ENCODE results near the gene FBXL16. TPM values are rescaled to one million over a fixed set of nuclear protein-coding genes. Genes with fewer than 3 reads are reported as not detected.

Gene FBXL16
- polyA plus RNA-seq, 12 donors: 0.24 to 1.2 (median 0.52) TPM; not detected in 2

DNA sequence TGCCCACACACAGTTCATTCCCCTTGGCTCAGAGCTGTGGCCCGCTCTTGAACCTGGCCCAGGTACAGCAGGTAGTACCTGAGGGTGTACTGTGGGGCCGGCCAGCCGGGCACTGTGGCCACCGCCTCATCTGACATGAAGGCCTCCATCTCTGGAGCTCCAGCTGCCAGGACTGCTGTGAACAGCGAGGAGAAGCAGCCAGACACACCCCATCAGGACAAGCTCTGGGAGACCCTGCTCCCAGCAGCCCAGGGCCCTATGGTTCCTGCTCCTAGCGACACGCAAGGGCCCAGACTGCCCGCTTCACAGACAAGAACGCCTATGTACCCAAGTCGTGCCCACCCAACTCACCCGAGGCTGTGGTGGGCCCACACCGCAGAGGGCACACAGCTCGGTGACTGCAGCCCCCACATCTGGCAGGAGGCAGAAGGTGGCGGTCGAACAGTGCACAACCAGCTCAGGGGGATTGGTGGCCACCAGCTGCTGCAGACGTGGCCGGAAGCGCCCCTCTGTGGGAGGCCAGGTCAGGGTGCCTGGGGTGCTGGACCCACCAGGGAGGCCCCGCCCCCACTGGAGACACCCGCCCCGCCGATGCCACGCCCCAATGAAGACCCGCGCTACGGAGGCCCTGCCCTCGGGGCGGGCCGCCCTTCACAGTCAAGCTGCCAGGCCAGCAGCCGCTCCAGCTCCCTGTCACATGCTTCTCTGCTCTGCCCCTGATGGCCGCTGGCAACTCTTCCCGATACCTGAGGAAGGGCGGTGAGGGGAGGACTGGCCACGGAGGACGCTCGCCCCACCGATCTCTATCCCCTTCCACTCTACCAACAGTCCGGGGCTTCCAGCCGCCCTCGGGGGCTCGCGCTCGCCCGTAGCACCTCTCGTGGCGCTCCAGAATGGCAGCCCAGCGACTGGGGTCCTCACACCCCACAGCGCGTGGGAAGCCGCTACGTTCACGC, 26.5 kb downstream of the FBXL16 start:
- peak; percentile 60 for DNase-seq

DNA sequence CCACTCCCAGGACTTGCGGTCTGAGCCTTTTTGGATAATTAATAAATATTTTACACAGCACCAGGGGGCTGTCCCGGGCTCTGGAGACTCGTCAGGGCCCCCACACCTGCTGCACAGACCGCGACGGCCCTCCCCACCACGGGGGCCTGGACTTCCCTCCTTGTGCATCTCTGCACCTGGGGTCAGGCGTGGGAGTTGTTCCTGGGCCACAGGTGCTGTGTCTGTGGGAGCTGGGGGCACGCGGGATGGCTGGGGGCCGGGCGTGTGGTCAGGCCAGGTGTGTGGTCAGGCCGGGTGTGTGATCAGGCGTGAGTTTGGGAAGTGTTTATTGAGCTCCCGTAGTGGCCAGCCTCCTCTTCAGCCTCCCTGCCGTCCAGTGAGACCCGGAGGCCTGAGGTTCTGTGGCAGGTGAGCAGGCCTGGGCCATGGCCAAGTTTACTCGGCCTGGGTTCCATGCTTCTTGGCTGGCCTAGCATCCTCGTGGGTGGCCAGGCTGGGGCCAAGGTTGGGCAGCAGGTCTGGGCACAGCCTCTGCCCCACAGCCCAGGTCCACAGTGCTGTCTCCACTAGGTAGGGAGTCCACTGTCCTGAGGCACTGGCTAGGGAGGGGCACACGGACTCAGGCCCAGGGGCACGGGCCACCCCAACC, 27.3 kb downstream of the FBXL16 start:
- DNase-seq: no peak

DNA sequence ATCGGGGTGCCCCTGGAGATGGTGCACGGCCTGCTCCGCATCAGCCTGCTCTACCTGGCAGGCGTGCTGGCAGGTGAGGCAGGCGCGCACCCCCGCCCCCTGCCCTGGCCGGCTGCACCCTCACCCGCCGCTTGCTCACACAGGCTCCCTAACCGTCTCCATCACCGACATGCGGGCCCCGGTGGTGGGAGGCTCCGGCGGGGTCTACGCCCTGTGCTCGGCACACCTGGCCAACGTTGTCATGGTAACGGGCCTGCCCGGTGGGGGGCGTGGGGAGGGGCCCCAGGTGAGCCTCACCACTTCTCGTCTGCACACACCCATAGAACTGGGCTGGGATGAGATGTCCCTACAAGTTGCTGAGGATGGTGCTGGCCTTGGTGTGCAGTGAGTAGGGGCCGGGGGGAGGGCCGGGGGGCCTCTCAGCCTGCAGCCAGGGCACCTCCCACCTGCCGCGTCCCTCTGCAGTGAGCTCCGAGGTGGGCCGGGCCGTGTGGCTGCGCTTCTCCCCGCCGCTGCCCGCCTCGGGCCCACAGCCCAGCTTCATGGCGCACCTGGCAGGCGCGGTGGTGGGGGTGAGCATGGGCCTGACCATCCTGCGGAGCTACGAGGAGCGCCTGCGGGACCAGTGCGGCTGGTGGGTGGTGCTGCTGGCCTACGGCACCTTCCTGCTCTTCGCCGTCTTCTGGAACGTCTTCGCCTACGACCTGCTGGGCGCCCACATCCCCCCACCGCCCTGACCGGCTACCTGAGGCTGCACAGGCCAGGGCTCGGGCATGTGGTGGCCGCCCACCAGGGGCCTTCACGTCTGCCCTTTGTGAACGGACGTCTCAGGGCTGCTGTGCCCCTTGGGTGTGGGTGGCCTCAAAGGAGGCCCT, 28.0 kb downstream of the FBXL16 start:
- DNase-seq: no peak

DNA sequence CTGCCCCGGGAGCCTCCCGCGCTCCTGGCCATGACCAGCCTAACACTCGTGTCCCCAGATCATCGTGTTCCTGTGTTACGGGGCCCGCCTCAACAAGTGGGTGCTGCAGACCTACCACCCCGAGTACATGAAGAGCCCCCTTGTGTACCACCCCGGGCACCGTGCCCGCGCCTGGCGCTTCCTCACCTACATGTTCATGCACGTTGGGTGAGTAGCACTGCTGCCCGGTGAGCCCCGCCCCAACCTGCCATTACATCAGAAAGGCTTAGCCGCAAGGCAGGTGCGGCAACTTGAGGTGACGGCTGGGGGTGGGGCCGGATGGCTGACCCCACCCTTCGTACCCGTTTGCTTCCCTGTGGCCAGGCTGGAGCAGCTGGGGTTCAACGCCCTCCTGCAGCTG, 28.7 kb downstream of the FBXL16 start:
- no peak for DNase-seq

DNA sequence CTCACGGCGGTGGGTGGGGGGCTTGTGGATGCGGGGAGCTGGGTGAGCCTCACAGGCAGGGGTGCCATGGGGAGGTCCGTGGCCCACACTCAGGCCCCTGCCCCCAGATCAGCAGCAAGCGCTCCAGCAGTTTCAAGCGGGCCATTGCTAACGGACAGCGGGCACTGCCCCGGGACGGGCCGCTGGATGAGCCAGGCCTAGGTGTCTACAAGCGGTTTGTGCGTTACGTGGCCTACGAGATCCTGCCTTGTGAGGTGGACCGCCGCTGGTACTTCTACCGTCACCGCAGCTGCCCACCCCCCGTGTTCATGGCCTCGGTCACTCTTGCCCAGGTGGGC, 29.1 kb downstream of the FBXL16 start:
- DNase-seq: no peak

DNA sequence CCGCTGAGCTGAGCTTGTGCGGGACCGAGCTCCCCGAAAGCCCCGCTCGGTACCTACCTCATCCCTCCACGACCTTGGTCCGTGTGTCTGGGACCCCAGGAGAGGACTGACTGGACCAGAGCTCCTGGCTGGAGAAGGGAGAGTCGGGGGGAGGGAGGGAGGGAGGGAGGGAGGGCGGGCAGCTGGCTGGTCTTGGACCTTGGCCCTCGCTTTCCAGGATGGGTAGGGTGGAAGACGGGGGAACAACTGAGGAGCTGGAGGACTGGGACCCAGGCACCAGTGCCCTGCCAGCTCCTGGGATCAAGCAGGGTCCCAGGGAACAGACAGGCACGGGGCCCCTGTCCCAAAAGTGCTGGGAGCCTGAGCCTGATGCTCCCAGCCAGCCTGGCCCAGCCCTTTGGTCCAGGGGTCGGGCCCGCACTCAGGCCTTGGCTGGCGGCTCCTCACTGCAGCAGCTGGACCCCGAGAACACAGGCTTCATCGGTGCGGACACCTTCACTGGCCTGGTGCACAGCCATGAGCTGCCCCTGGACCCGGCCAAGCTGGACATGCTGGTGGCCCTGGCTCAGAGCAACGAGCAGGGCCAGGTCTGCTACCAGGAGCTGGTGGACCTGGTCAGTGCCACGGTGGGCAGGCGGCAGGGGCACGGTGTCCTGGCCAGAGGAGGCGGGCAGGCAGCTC, 29.6 kb downstream of the FBXL16 start:
- no peak for DNase-seq

DNA sequence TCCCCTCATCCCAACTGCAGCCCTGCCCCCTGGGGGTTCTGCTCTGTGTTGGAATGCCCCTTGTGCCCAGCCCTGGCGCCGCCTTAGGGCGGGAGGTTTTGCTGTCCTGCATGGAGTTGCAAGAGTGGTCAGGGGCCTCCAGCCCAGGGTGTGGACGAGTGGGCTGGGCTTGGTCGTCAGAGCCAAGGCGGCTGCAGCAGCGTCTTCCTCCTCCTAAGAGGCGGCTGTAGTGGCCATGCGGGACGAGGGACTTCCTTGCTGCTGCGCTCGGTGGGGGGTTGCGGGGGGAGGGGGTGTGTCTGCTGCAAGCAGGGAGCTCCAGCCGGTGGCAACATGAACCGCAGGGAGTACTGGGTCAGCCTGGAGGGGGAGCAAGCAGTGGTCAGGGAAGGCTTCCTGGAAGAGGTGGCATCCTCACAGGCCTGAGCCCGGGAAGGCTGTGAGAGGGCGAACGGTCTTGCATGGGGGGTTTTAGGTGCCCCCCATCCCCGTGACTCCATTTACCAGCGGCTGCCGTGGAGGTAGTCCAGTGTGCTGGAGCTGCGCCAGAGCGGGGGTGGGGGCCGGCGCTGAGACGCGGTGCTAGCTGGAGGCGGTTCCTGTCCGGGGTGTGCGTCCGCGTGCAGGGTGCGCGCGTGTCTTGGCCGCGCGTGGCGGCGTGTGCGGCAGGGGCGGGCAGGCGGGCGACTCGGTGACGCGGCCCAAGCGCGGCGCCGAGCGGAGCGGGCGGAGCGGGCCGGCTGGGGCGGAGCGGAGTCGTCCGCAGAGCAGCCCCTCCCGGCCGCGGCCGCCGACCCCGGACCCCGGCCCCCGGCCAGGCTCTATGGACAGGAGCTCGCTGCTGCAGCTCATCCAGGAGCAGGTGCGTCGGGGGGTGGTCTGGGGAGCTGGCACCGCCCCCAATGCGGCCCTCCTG, 30.4 kb downstream of the FBXL16 start, which contains the start of gene RHBDL1:
TSS of gene RHBDL1 (plus strand) at position 704 of the 916 bp plus-strand sequence. CDS start at position 824, 120 bp downstream.
- no peak for DNase-seq

DNA sequence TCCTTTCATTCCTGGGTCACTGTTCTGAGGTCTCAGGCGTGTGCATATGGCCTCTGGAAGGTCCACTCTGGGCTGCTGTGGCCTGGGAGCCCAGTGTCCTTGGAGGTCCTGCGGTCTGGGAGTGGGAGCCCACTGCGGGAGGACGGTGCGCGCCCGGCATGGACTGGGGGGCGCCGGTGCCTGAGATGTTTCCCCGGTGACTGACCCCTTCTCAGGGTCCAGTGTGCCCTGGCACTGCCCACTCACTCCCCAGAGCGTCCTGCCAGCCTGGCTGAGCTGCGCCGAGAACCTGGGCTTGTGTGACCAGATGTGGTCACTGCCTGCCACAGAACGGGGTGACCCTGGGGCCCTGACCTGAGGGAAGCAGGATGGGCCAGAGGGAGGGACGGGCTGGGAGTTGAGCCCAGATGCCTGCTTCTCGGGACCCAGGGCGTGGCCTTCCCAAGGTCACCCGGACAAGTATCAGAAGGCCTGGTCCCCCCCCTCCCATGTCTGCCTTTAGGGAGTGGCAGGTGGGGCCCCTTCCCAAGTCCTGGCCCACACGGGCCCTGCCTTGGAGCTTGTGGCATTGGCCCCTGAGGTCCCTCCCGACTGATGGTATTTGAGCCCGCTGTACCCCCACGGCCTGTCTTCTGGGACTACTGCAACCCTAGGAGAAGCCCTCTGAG, 31.3 kb downstream of the FBXL16 start:
- no peak for DNase-seq

DNA sequence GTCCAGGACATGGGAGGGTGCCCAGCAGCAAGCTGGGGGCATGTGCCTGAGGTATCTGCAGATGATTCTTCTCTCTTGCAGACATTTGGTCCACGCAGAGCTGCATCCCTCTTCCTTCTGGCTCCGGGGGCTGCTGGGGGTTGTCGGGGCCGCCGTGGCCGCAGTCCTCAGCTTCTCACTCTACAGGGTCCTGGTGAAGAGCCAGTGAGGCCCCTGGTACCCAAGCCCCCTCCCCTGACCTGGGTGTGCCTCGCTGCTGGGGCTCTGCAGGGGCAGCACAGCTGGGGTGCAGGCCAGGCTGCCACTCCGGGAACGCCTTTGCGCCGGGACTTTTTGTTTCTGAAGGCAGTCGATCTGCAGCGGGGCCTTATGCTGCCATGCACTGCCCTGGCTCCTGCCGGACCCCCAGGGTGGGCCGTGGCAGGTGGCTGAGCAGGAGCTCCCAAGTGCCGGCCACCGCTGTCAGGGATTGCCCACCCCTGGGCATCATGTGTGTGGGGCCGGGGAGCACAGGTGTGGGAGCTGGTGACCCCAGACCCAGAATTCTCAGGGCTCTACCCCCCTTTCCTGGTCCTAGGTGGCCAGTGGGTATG, 32.1 kb downstream of the FBXL16 start:
- DNase-seq: no peak

DNA sequence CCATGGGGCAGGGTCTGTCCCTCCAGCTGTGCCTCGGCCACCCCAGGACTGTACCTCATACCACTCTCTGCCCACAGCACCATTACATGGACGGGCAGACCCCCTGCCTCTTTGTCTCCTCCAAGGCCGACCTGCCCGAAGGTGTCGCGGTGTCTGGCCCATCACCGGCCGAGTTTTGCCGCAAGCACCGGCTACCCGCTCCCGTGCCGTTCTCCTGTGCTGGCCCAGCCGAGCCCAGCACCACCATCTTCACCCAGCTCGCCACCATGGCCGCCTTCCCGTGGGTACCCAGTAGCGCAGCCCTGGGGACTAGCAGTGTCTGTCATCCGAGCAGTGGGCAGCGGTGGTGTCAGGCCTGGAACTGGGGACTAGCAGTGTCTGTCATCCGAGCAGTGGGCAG, 32.8 kb downstream of the FBXL16 start:
- DNase-seq: no peak

DNA sequence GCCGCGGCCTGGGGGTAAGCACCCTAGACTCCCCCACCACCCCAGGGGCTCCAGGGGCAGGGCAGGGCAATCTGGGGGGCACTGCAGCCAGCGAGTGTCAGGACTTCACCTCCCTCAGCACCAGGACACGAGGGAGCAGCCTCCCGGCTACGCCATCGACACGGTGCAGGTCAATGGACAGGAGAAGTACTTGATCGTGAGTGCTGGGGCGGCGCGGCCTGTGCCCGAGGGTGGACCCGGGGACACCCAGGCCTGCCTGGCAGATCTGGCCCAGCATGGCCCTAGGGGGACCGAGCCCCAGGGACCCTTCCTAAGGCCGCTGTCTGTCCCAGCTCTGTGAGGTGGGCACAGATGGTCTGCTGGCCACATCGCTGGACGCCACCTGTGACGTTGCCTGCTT, 33.2 kb downstream of the FBXL16 start:
- no peak for DNase-seq

DNA sequence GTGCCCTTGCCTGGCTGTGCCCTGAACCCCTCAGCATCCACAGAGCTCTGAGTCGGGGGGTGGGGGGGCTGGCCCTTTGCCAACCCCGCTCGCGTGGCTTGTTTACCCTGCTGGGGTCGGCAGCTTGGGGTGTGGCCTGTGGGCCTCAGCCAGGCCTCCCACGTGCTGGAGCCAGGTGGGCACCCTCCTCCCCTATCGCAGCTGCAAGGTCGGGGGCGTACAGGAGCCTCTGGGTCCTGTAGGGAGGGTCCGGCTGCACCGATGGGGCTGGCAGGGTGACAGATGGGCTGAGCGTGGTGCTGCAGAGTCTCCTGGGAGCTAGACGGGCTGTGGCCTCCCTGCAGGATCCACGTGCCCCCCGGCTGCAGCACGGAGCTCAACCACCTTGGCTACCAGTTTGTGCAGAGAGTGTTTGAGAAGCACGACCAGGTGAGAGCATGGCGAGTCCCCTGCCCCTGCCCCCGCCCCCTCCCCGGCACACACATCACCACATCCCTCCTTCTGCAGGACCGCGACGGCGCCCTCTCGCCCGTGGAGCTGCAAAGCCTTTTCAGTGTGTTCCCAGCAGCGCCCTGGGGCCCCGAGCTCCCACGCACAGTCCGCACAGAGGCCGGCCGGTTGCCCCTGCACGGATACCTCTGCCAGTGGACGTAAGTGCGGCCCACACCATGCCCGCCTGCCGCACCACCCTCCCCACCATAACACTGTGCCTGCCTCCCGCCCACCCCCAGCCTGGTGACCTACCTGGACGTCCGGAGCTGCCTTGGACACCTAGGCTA, 34.1 kb downstream of the FBXL16 start:
- DNase-seq: no peak

DNA sequence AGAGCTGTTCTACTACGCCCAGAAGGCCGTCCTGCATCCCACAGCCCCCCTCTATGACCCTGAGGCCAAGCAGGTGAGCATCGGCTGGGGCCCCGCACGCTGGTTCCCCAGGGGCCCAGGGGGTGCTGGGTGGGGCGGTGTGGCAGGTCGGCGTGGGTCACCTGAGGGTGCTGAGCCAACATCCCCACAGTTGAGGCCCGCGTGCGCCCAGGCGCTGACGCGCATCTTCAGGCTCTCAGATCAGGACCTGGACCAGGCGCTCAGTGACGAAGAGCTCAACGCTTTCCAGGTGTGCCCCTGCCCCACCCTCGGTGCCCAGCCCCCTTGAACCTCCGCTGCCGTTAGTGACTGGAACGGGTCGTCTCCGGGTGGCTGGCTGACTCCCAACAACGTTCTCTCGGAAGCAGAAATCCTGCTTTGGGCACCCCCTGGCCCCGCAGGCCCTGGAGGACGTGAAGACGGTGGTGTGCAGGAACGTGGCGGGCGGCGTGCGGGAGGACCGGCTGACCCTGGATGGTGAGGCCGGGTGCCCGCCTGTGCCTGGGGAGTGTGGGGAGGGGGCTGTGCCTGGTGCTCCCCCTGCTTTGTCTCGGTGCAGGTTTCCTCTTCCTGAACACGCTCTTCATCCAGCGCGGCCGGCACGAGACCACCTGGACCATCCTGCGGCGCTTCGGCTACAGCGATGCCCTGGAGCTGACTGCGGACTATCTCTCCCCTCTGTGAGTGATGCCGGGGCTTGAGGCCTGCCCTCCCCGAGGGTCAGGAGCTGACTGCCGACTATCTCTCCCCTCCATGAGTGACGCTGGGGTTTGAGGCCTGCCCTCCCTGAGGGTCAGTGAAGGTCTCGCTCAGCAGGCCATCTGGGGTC, 34.9 kb downstream of the FBXL16 start:
- no peak for DNase-seq

DNA sequence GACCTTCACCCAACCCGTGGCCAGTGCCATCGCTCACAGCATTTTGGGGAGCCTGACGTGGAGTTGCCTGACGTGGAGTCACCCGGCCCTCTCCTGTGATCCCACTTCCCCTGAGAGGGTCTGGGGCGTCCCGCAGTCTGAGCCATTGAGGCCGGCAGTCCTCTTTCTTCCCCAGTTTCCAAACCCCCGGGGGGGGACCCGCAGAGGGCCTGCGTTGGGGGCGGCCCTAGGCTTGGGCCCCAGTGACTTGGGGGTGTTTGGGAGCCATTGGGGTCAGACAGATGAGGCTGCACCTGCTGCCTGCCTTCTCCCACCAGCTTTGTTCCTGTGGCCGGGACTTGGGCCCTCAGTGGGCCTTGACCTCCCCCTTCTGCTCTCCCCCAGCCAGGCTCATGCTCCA, 35.9 kb downstream of the FBXL16 start:
- no peak for DNase-seq

DNA sequence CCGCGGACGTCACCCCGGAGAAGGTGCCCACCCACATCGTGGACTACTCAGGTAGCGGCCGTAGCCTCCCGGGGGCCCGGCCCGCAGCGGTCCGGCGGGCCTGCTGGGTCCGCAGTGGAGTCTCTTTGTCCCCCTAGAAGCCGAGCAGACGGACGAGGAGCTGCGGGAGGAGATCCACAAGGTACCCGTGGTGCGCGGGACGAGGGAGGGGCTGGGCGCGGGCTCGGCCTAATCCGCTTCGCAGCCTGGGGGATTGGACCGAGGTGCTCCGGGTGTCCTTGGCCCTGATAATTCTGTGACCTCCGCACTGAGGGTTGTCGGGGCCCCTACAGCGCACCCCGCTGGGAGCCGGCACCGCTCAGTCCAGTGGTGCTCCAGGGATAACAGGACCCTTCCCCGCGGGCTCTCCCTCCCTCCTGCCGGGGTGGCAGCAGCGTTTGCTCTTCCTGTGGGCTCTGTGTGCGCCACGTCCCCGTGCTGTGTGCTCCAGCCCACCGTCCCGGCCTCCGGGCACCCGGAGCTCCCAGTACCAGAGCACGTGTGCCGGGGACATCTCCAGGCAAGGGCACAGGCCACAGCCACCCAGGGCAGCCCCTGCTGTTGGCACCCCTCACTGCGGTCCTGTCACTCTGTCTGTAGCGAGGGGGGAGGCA, 37.0 kb downstream of the FBXL16 start:
- no peak for DNase-seq

DNA sequence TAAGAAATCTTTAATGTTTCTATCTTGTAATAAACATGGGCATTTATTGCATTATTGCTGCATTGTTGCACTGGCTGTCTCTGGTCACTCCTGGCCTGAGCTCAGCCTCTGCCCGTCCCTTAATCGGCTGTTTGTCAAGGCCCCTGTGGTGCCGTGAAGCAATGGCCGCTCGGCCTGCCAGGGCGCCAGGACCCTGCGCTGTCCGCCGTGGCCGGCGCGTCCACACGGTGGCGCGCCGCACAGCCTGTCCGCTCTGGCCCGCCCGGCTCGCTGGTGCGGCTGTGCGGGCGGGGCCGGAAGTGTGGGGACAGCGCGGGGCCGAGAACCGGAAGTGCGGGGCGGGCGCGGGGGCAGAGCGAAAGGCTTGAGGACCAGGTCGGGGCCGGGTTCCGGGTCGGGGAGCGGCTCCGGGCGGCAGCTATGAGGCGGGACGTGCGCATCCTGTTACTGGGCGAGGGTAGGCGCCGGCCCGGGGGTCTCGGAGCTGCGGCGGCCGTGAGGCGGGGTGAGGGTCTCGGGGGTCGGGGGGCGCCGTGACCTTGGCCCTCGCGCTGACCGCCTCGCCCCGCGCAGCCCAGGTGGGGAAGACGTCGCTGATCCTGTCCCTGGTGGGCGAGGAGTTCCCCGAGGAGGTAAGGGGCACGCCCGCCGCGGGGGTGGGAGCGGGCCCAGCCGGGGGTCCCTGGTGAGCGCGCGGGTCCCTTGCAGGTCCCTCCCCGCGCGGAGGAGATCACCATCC, 37.7 kb downstream of the FBXL16 start, which contains the start of gene RHOT2:
TSS of gene RHOT2 (plus strand) at position 353 of the 739 bp plus-strand sequence. CDS start at position 421, 68 bp downstream.
- peak; percentile 86 for DNase-seq

Data from muscle of arm (tissue), 12 donors.